GM19025 (cell line): ENCODE data around the gene TRIB2.

Experiments
- ATAC-seq: cut with Tn5 transposase; IDR thresholded peaks from one replicate; pipeline ENCODE4 v1.9.1; 2021; ENCODE audit warnings: mild to moderate bottlenecking, low read depth, moderate library complexity; ENCODE audit not compliant: unreplicated experiment

The TRIB2 gene

GRCh38 chr2:12770300-12770968 is 53.7 kb downstream of the TRIB2 start:
- ATAC-seq: no peak

- ATAC-seq: no peak
Measured at GRCh38 chr2:12771154-12771553, 54.4 kb downstream of the TRIB2 start.

GRCh38 chr2:12773586-12774394 is 57.1 kb downstream of the TRIB2 start:
- ATAC-seq: no peak

- ATAC-seq: no peak
Measured at GRCh38 chr2:12774395-12774727, 57.6 kb downstream of the TRIB2 start.

- ATAC-seq: no peak
Measured at GRCh38 chr2:12776521-12776961, 59.8 kb downstream of the TRIB2 start.

- no peak for ATAC-seq
Measured at GRCh38 chr2:12778369-12778768, 61.6 kb downstream of the TRIB2 start.

GRCh38 chr2:12778811-12779579 is 62.3 kb downstream of the TRIB2 start:
- no peak for ATAC-seq

GRCh38 chr2:12781329-12781728 is 64.6 kb downstream of the TRIB2 start:
- no peak for ATAC-seq

- ATAC-seq: no peak
Measured at GRCh38 chr2:12787891-12788801, 71.4 kb downstream of the TRIB2 start.

- ATAC-seq: no peak
Measured at GRCh38 chr2:12791906-12792305, 75.2 kb downstream of the TRIB2 start.
